ENCODE measurements around the gene ARID1B. TPM values are rescaled to one million over a fixed set of nuclear protein-coding genes. Genes with fewer than 3 reads are reported as not detected.
A peak's percentile ranks its signal among the peaks of the same experiment; 100 is the strongest.

ARID1B gene
- total and polyA plus RNA-seq, 10 donors: 17.7 to 223 (median 141) TPM

DNA sequence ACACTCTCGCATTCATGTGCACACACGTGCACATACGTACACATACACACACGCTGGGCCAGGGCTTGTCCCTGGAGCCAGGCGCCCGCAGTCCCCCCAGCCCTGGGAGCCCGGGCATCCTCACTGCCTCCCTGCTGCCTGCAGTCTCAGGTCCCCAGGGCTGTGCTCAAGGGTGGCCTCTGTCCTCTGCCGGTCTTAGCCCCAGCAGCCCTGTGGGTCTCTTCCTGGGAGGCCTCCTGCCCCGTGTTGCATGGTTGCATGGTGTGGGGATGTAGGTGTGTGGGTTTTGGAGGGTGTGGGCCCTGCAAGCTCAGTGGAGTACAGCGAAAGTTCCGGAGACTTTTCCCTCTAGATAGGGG is 444.6 kb downstream of the ARID1B start:
- DNase-seq: peak; percentile 79
- Histone ChIP-seq H3K27me3 (replicated peaks in 1 of 7) (peaks cover 0 to 3% (median 0%) of the 10 kb centered on the region in 7 donors), H3K4me1 (peaks cover 11 to 63% (median 38%) of the 10 kb centered on the region in 6 donors), H3K36me3 (no peaks in the 10 kb centered on the region), H3K27ac (no peak overlapping the region), H3K9me3 (no peaks in the 10 kb centered on the region), H3K4me3 (peak overlapping the region in 2 of 8 donors; percentile 31 to 69)
- TF ChIP-seq CTCF (IDR thresholded peaks at IDR 0.05 in 8 of 11, conservative IDR thresholded peaks at IDR 0.05 in 3 of 11) (no peak), POLR2AphosphoS5 (IDR thresholded peaks at IDR 0.05) (no peak), POLR2A (IDR thresholded peaks at IDR 0.05) (no peak)
- WGBS, 5 donors: 83 to 92% (median 88%) methylated on average over 10 to 11 of the region's 11 CpGs
- intact Hi-C loops (cut with DNase I; ENCODE audit: low total_unique reads): no loop called here

- WGBS, 5 donors: 74 to 82% (median 79%) methylated on average over 16 to 17 of the region's 17 CpGs
- Histone ChIP-seq H3K9me3 (no peaks in the 10 kb centered on the region), H3K27ac (peak overlapping the region in 1 of 8 donors; percentile 13), H3K4me1 (peaks cover 11 to 69% (median 42%) of the 10 kb centered on the region in 6 donors), H3K4me3 (peak overlapping the region in 1 of 8 donors; percentile 44), H3K36me3 (no peaks in the 10 kb centered on the region), H3K27me3 (replicated peaks in 1 of 7) (peaks cover 0 to under 1% (median 0%) of the 10 kb centered on the region in 7 donors)
- intact Hi-C loops (cut with DNase I; ENCODE audit: low total_unique reads): no loop called here
- no peak for TF ChIP-seq CTCF (IDR thresholded peaks at IDR 0.05 in 8 of 11, conservative IDR thresholded peaks at IDR 0.05 in 3 of 11)
- no peak for TF ChIP-seq POLR2A (IDR thresholded peaks at IDR 0.05)
- TF ChIP-seq POLR2AphosphoS5 (IDR thresholded peaks at IDR 0.05): no peak
- peak; percentile 68 for DNase-seq
Measured at GRCh38 chr6:157222201-157222981, 445.2 kb downstream of the ARID1B start.

DNA sequence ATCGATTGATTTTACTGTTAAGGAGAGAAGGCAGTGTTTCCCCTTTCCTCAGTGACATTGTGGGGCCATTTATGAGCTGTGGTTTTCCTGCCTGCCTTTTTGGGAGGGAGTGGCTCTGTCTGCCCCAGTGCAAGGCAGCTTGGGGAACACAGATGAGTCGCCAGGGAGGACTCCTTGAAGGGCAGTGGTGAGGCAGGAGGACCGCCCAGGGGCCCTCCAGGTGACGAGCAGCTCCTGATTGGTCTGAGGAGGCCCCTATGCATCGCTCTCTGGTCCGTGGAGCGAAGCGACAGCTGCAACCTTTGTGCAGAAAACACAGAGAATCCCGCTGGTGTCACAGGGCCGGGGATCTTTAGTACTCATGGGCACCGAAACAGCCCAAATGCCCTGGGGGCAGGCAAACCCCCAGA is 445.8 kb downstream of the ARID1B start:
- Histone ChIP-seq H3K4me1 (peaks cover 11 to 75% (median 48%) of the 10 kb centered on the region in 6 donors), H3K27me3 (replicated peaks in 1 of 7) (peaks cover 0 to 3% (median 0%) of the 10 kb centered on the region in 7 donors), H3K27ac (peak overlapping the region in 1 of 8 donors; percentile 13), H3K36me3 (no peaks in the 10 kb centered on the region), H3K4me3 (peak overlapping the region in 1 of 8 donors; percentile 44), H3K9me3 (no peaks in the 10 kb centered on the region)
- WGBS, 5 donors: 27 to 69% (median 36%) methylated on average over 2 to 11 of the region's 11 CpGs
- peak in 1 of 3 donors; percentile 39 for TF ChIP-seq POLR2AphosphoS5 (IDR thresholded peaks at IDR 0.05)
- no peak for TF ChIP-seq POLR2A (IDR thresholded peaks at IDR 0.05)
- intact Hi-C loops (cut with DNase I; ENCODE audit: low total_unique reads): no loop called here
- DNase-seq: peak; percentile 79

GRCh38 chr6:157223511-157223910 is 446.3 kb downstream of the ARID1B start:
- DNase-seq: peak; percentile 69
- peak overlapping the region in 1 of 8 donors; percentile 44 for H3K4me3 ChIP-seq
- no peak overlapping the region for H3K27ac ChIP-seq
- TF ChIP-seq POLR2A (IDR thresholded peaks at IDR 0.05) (no peak), CTCF (IDR thresholded peaks at IDR 0.05 in 8 of 11, conservative IDR thresholded peaks at IDR 0.05 in 3 of 11) (no peak), POLR2AphosphoS5 (IDR thresholded peaks at IDR 0.05) (no peak)
- H3K27me3 ChIP-seq (replicated peaks in 1 of 7): peaks cover 0 to 7% (median 0%) of the 10 kb centered on the region in 7 donors
- H3K36me3 ChIP-seq: no peaks in the 10 kb centered on the region
- H3K4me1 ChIP-seq: peaks cover 11 to 80% (median 49%) of the 10 kb centered on the region in 6 donors
- 72 to 83% (median 79%) methylated on average over 15 of the region's 15 CpGs for WGBS, 5 donors
- no peaks in the 10 kb centered on the region for H3K9me3 ChIP-seq
- intact Hi-C loops (cut with DNase I; ENCODE audit: low total_unique reads): no loop called here
